IPS DF 19.7 (cell line): ENCODE data around the gene APOA1.
A peak's percentile ranks its signal among the peaks of the same experiment; 100 is the strongest.

ENCODE experiments used
- DNase-seq: peaks from one replicate; pipeline ENCODE4 v3.0.0-alpha.2; 2013; ENCODE audit warnings: low read depth, low spot score

Gene APOA1

DNA sequence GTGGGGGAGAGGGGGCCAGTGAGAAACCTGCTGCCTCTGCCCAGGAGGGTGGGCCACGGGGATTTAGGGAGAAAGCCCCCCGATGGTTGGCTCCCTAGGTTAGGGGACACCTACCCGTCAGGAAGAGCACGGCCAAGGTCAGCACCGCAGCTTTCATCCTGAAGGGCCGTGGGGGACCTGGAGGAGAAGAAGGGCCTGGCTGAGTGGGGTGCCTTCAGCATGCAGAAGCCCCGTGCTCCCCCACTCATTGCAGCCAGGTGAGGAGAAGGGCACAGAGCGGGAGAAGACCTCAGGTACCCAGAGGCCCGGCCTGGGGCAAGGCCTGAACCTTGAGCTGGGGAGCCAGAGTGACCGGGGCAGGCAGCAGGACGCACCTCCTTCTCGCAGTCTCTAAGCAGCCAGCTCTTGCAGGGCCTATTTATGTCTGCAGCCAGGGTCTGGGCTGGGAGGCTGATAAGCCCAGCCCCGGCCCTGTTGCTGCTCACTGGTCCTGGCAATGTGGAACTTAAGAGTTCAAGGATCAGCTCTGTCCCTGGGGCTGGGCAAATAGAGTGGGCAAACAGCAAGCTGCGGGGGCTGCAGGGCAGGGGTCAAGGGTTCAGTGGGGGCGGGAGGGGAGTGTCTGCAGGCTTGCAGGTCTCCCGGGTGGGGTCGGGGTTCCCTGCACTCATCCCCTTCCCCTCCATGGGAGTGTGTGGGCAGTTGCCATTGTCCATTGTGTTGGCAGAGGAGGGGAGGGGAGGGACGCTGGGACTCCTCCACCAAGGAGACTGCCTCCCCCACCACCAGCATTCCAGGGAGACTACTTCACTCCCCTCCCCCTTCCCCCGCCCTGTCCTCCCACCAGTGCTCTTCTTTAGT, at the start of gene APOA1:
TSS of gene APOA1 (minus strand) at position 392 of the 861 bp plus-strand sequence. CDS start at position 157, 235 bp downstream.
- DNase-seq: no peak

GRCh38 chr11:116885951-116886655, 48.7 kb upstream of the APOA1 start:
- no peak for DNase-seq

GRCh38 chr11:116882386-116882785, 45.0 kb upstream of the APOA1 start:
- DNase-seq: no peak

GRCh38 chr11:116881143-116881542, 43.7 kb upstream of the APOA1 start:
- DNase-seq: no peak

DNA sequence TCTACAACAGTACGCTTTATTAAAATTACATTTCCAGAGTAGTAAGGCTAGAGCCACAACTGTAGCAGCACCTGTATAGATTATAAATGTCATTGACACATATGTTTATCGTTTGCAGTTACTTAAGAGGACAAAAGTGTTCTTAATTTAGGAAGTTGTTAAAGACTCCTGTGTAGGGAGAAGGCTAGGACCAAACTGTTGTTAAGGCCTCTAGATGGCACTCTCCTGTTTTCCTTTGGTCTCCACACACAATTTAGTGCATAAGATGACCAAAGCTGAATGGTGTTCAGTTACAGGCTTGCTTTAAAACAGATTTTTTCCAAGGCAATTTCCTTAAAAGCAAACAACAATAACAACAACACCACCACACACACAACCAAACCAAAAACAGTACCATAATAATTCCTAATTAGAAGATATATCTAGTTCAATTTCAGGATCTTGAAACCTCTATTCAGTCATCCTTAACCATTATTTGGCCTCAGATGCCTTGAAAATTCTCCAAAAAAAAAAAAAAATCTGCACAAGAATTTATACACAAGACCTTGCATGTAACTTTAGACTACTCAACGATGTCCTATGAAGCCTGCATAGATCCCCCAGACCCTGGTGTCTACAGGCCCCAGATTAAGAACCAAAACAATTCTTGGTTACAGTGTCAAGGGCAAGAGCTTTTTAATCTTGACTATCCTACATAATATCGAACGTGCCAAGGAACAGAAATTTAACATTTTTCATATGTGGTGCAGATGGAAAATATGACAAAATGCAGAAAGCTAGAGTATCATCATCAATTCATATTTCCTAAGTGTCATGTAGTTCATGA, 42.6 kb upstream of the APOA1 start:
- peak; percentile 47 for DNase-seq

DNA sequence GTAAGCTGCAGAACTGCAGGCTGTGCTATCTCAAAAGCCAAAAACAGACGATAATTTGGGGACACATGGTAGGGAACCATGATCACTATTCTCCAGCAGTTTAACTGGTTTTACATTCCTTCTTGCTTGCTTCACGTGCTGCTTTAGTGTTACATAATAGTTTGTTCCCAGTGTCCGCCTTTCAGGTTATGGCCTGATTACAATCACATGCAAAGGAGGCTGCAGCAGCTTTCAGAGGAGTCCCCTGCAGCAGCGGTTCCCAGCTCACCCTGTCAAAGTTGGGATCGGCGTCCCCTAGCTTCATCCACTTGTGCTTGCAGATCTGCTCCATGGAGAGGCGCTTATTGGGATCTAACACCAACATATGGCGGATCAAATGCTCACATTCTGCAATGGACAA, 39.2 kb upstream of the APOA1 start:
- DNase-seq: no peak

- no peak for DNase-seq
Measured at GRCh38 chr11:116875194-116875593, 37.8 kb upstream of the APOA1 start.

- no peak for DNase-seq
Measured at GRCh38 chr11:116874251-116874650, 36.8 kb upstream of the APOA1 start.

GRCh38 chr11:116873381-116873780, 36.0 kb upstream of the APOA1 start:
- no peak for DNase-seq

GRCh38 chr11:116871248-116871647, 33.8 kb upstream of the APOA1 start:
- no peak for DNase-seq

DNA sequence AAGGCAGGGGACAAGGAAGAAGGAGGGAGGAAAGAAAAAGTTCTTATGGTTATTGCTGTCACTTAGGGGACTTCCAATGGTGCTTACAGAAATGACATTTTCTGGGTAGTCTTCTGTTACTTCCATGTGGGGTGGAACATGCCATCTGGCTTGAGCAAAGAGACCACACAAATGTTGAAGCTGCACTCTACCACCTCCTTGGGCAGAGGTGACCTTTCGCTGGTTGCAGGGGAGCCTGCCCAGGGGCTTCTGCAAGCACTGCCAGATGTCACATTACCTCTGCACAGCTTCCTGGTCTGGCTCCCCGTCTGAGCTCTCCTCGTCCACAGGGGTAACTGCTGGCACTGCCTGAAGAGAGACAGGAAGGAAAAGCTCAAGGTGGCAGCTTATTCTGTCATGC, 32.6 kb upstream of the APOA1 start:
- DNase-seq: no peak

DNA sequence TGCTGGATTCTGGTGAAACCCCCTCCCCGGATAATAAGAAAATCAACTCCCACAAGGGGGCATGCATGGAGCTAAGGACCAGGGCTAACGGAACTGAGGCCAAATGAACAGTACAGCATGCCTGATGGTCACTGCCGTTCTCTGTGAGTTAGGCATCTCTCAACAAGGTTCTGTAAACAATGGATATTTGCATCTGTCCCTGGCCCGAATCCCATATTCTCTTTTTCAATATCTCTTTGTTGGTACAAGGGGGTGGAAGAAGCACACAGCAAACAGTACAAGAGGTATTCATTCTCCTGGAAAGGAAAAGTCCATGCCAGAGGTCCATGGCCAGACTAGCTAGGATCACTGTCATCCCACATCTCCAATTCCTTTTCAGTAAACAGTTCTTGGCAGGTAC, 32.2 kb upstream of the APOA1 start:
- DNase-seq: no peak

DNA sequence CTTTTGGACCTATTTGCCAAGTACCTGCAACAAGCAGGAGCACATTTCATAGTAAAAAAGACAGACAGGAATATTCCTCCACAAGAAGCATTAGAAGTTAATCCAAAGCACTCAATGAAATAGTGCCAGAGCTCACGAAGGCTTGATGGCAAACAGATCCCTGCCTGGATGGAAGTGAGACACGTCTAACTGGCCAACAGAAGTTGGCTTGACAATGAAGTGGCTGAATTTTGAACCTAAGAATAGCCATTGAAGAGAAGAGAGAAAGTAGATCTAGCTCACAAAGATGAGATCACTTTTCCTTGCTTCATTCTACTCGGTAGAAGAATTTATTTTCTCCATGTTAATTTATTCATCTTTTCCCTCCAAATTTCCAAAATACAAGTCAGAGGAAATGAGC, 30.6 kb upstream of the APOA1 start:
- no peak for DNase-seq

GRCh38 chr11:116867619-116868018, 30.2 kb upstream of the APOA1 start:
- DNase-seq: no peak

DNA sequence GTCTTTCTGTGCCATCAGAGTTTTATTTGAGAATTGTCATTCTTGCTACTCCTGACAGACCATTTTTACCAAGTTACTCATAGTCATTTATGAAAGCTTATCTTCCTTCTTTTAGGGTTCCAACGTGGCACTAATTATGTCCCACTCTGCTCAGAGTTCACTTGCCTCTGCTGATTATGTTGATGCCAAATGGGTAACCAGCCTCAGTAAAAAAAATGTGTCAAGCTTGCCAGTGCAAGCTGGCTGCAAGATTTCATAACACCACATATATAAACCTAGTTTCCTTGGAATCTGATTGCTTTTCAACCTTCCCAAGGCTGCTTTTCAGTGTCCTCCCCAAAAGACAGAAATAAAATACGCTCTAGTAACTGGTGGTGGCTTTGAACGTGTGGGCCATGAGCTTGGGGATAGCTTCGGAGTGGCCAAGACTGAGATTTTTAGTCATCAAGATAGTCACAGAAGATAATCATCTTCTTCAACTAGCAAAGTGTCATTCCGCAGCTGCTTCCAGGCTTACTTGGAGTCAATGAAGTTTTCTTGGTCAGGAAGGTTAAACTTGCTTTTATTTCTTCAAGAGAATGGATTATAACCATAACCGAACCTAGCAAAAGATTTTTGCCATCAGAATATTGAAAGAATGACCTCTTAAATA, 29.5 kb upstream of the APOA1 start:
- DNase-seq: no peak

DNA sequence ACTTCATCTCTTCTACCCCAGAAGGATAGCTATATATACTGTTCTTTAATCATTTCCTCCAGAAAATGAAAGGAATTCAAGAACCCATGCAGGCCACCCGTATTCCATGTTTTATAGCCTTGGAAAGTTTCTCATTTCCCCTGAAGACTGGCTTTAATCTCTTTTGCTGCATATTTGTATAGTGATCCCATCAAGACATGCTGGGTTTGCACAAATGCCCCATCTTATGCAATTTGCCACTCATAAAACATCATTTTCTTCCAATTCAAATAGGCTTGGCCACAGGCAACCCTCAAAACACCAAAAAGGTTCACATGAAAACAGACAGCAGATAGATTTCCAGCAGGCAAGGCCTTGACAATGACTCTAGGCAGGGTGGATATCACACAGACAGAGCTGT, 28.3 kb upstream of the APOA1 start:
- no peak for DNase-seq

DNA sequence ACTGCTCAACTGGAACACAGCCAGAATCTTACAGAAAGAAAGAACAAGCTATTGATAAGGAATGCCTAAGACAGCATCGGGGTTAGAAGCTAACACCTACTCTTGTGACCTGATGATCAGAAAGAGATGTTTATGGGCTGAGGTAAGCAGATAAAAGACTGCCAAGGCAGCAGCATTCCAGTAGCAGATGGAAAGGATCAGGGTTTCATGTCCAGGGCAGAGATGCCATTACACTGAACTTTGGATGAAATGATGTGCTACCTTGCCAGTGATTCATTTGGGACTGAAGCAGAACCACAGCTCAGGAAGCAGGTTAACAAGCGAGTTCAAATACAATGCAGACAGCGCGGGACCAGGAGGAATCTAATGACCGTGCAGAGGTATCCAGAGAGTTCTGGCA, 27.1 kb upstream of the APOA1 start:
- no peak for DNase-seq

GRCh38 chr11:116862951-116863350, 25.5 kb upstream of the APOA1 start:
- no peak for DNase-seq

DNA sequence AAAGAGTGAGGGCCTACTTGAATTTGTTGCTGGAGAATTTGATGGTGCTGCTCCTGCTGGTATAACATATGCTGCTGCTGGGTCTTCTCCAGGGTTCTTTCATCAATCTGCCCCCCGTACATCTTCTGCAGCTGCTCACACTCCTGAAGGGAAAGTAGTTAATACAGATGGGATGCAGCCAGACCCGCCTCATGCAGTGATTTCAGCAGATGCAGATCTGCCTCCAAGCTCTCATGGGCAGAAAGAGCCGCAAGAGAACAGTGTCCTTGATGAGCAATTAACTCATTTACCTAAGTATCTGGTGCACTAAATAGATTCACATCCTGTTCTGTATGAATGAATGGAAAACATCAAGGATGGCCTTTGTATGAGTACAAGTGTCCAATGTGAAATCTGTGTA, 24.8 kb upstream of the APOA1 start:
- no peak for DNase-seq

DNA sequence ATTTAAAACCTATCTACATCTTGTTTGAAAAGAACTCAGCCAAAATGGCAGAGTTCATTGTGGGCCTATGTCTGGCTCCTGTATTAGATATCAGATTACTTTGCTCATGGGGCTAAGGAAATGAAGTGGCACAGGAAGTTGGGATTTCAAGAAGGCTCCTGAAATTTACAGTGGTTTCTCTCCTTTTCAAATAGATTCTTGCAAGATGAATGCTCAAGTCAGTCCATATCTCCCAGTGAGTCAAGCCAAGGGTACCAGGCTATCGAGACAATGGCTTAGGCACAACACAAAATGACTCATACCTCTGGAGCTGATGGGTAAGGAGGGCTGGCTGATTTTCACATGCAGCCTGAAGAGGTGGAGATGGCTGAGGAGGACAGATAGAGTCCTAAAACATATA, 24.1 kb upstream of the APOA1 start:
- DNase-seq: no peak

DNA sequence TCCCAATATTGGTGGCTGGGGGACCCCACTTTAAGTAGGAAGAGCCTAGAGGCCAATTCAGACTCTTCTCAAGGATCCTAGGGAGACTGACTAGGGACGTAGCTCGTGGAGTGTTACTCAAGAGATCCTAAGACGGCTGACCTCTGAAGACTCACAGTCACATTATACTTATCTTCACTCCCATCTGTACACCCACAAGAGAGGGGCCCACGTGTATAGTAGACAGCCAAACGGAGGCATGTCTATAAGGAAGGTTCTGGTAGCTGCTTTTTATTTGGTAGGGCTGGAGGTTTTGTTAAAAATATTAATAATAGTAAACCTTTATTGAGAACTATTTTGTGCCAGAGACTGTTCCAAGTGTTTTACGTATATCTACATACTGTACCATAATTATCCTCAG, 22.9 kb upstream of the APOA1 start:
- DNase-seq: no peak

DNA sequence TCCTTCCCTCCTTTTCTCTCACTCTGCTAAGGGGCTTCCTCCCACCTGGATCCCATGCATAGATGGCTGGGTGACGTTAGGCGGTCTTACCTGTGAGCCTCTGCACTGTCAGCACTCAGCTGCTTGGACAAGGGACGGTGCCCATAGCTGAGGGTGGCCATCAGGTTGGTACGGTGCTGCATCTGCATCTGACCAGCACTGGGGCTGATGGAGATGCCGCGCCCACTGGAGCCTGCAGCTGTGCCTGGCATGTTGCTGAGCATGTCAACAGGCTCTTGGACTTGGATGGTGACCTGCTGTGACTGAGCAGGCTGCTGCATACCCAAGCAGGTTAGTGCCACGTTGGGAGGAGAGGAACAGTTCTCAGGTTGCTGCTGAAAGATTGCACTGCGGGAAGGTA, 21.8 kb upstream of the APOA1 start:
- no peak for DNase-seq
